Effector memory CD4-positive, alpha-beta T cell (primary cell): ENCODE measurements around the gene FRMD6.
"Not testable (repeated sequence)": the region's sequence is repeated elsewhere in the genome, so short reads cannot be mapped to it uniquely, and the experiment has no call there.

Experiments used
- DNase-seq, 3 donors: peaks; one replicate each; pipeline ENCODE4 v3.0.0-alpha.2; 2020
- H3K27ac ChIP-seq: 2 replicates; pipeline ENCODE4 v1.7.0; 2013; ENCODE audit warnings: mild to moderate bottlenecking, low read length, moderate library complexity; ENCODE audit not compliant: insufficient read depth, poor library complexity, severe bottlenecking
- H3K27me3 ChIP-seq: replicated peaks from 2 replicates; pipeline ENCODE4 v1.7.0; 2013; ENCODE audit warnings: mild to moderate bottlenecking, low read length; ENCODE audit not compliant: insufficient read depth, control insufficient read depth, poor library complexity, severe bottlenecking
- H3K36me3 ChIP-seq: 2 replicates; pipeline ENCODE4 v1.7.0; 2013; ENCODE audit warnings: mild to moderate bottlenecking, low read length, moderate library complexity; ENCODE audit not compliant: control insufficient read depth, insufficient read depth
- H3K4me1 ChIP-seq: 2 replicates; pipeline ENCODE4 v1.7.0; 2013; ENCODE audit warnings: low read length, mild to moderate bottlenecking; ENCODE audit not compliant: control insufficient read depth, insufficient read depth, poor library complexity, severe bottlenecking
- H3K4me3 ChIP-seq: 2 replicates; pipeline ENCODE4 v1.7.0; 2013; ENCODE audit warnings: low read length, low read depth, mild to moderate bottlenecking; ENCODE audit not compliant: insufficient read depth, poor library complexity, severe bottlenecking
- H3K9me3 ChIP-seq: 2 replicates; pipeline ENCODE4 v1.7.0; 2013; ENCODE audit warnings: mild to moderate bottlenecking, low read length, moderate library complexity; ENCODE audit not compliant: control insufficient read depth

FRMD6 gene

GRCh38 chr14:51730098-51730497 lies 78.4 kb downstream of the FRMD6 start:
- H3K9me3 ChIP-seq = no peaks in the 10 kb centered on the region
- no peaks in the 10 kb centered on the region for H3K36me3 ChIP-seq
- H3K27me3 ChIP-seq = peaks cover 2% of the 10 kb centered on the region
- no peak overlapping the region for H3K27ac ChIP-seq
- H3K4me1 ChIP-seq = no peaks in the 10 kb centered on the region
- no peak overlapping the region for H3K4me3 ChIP-seq
- no peak for DNase-seq

GRCh38 chr14:51730684-51731083 lies 79.0 kb downstream of the FRMD6 start:
- no peak for DNase-seq
- no peak overlapping the region for H3K27ac ChIP-seq
- peaks cover 2% of the 10 kb centered on the region for H3K27me3 ChIP-seq
- H3K4me3 ChIP-seq = no peak overlapping the region
- no peaks in the 10 kb centered on the region for H3K9me3 ChIP-seq
- no peaks in the 10 kb centered on the region for H3K36me3 ChIP-seq
- H3K4me1 ChIP-seq = no peaks in the 10 kb centered on the region

- DNase-seq = no peak
- Histone ChIP-seq H3K27ac (no peak overlapping the region), H3K36me3 (no peaks in the 10 kb centered on the region), H3K27me3 (peaks cover 2% of the 10 kb centered on the region), H3K9me3 (no peaks in the 10 kb centered on the region), H3K4me3 (no peak overlapping the region), H3K4me1 (no peaks in the 10 kb centered on the region)
Observed at GRCh38 chr14:51732494-51733112, 80.9 kb downstream of the FRMD6 start.

- Histone ChIP-seq H3K9me3 (no peaks in the 10 kb centered on the region), H3K27ac (no peak overlapping the region), H3K4me3 (no peak overlapping the region), H3K27me3 (peaks cover 2% of the 10 kb centered on the region), H3K4me1 (no peaks in the 10 kb centered on the region), H3K36me3 (no peaks in the 10 kb centered on the region)
- no peak for DNase-seq
Observed at GRCh38 chr14:51733147-51733546, 81.4 kb downstream of the FRMD6 start.

GRCh38 chr14:51735851-51736250 lies 84.1 kb downstream of the FRMD6 start:
- Histone ChIP-seq H3K9me3 (no peaks in the 10 kb centered on the region), H3K4me3 (no peak overlapping the region), H3K36me3 (no peaks in the 10 kb centered on the region), H3K4me1 (no peaks in the 10 kb centered on the region), H3K27me3 (peaks cover 2% of the 10 kb centered on the region), H3K27ac (no peak overlapping the region)
- DNase-seq = no peak

GRCh38 chr14:51738754-51739153 lies 87.0 kb downstream of the FRMD6 start:
- DNase-seq = no peak
- no peak overlapping the region for H3K27ac ChIP-seq
- no peaks in the 10 kb centered on the region for H3K27me3 ChIP-seq
- no peak overlapping the region for H3K4me3 ChIP-seq
- H3K36me3 ChIP-seq = no peaks in the 10 kb centered on the region
- H3K4me1 ChIP-seq = no peaks in the 10 kb centered on the region
- no peaks in the 10 kb centered on the region for H3K9me3 ChIP-seq

- H3K27ac ChIP-seq = no peak overlapping the region
- H3K4me1 ChIP-seq = no peaks in the 10 kb centered on the region
- no peaks in the 10 kb centered on the region for H3K36me3 ChIP-seq
- no peak overlapping the region for H3K4me3 ChIP-seq
- no peaks in the 10 kb centered on the region for H3K27me3 ChIP-seq
- DNase-seq = no peak
- no peaks in the 10 kb centered on the region for H3K9me3 ChIP-seq
Observed at GRCh38 chr14:51743588-51744000, 91.9 kb downstream of the FRMD6 start.

- Histone ChIP-seq H3K27ac (no peak overlapping the region), H3K36me3 (no peaks in the 10 kb centered on the region), H3K9me3 (no peaks in the 10 kb centered on the region), H3K27me3 (no peaks in the 10 kb centered on the region), H3K4me3 (no peak overlapping the region), H3K4me1 (no peaks in the 10 kb centered on the region)
- DNase-seq = no peak
Observed at GRCh38 chr14:51744372-51745130, 92.8 kb downstream of the FRMD6 start.

- not testable (repeated sequence) for H3K4me3 ChIP-seq, H3K27ac ChIP-seq, H3K9me3 ChIP-seq, DNase-seq, H3K4me1 ChIP-seq, H3K27me3 ChIP-seq, H3K36me3 ChIP-seq
Observed at GRCh38 chr14:51746823-51747222, 95.1 kb downstream of the FRMD6 start.

GRCh38 chr14:51750542-51750941 lies 98.8 kb downstream of the FRMD6 start:
- no peak overlapping the region for H3K4me3 ChIP-seq
- H3K27me3 ChIP-seq = no peaks in the 10 kb centered on the region
- H3K27ac ChIP-seq = no peak overlapping the region
- no peaks in the 10 kb centered on the region for H3K9me3 ChIP-seq
- no peak for DNase-seq
- H3K4me1 ChIP-seq = no peaks in the 10 kb centered on the region
- H3K36me3 ChIP-seq = no peaks in the 10 kb centered on the region
